Jurkat, Clone E6-1 (cell line): ENCODE data around the gene KAT6B.
"Not testable (repeated sequence)": the region's sequence is repeated elsewhere in the genome, so short reads cannot be mapped to it uniquely, and the experiment has no call there.

Source experiments
- DNase-seq: peaks from one replicate; pipeline ENCODE4 v3.0.0-alpha.2; 2011; ENCODE audit warnings: low read depth, low spot score
- H3K4me3 ChIP-seq: 2 replicates; pipeline ENCODE4 v1.5.1; 2011; ENCODE audit warnings: mild to moderate bottlenecking, low read length, control low read depth, moderate library complexity

KAT6B gene

GRCh38 chr10:74881253-74881884, 55.0 kb downstream of the KAT6B start:
- H3K4me3 ChIP-seq: no peak overlapping the region
- DNase-seq: no peak

GRCh38 chr10:74882427-74882826, 56.0 kb downstream of the KAT6B start:
- H3K4me3 ChIP-seq: no peak overlapping the region
- DNase-seq: no peak

- no peak for DNase-seq
- no peak overlapping the region for H3K4me3 ChIP-seq
Measured at GRCh38 chr10:74882831-74883230, 56.4 kb downstream of the KAT6B start.

DNA sequence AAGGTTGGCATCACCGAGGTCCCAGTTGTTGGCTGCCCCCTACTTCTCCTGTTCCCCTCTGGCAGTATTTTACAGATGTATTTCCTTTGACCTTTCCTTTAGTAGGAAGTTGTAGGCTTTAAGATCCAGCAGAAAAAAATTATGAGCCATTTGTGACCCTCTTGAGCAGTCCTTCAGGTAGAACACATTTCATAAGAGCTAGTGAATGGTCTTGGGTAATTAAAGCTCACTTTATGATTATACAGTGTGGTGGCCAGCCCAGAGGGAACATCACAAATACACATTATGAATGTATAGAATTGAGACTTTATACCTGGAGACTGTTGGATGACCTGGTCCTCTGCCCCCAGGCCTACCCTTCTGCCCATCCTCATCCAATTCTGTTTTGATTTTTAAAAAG, 57.0 kb downstream of the KAT6B start:
- DNase-seq: no peak
- no peak overlapping the region for H3K4me3 ChIP-seq

- DNase-seq: no peak
Measured at GRCh38 chr10:74887614-74888284, 61.3 kb downstream of the KAT6B start.

DNA sequence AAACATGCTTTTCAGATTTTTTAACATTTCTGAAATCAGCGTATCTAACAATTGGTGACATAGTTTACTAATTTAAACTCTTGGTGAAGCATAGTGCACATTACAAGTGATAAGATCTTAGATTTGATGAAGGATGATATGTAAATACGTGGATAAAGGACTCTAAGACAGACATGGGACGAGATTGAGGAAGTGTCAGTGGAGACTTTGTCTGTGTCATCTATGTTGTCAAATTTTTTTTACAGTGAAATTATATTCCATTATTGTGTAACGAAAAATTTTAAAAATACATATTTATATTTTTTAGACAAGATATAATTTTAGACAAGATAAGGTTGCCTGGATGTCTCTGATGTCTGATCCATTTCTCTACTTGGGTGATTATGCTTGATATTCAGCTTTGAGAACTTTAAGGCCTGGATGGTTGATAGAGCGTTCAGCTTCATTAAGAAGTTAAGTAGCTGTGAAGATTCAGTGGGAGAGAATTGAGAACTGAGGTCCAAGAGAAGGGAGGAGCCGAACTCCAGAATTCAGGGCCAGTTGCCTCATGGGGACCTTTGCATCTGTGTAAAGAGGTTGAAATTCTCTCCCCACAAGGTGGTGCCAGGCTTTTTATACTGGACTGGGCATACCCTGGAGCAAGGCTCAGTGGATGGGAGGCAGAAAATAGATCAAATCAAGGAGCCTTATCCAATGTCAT, 62.7 kb downstream of the KAT6B start:
- no peak overlapping the region for H3K4me3 ChIP-seq
- no peak for DNase-seq

More at GRCh38 chr10:74887614-74888284, 61.3 kb downstream of the KAT6B start:
- no peak overlapping the region for H3K4me3 ChIP-seq

GRCh38 chr10:74889662-74889998, 63.2 kb downstream of the KAT6B start:
- no peak overlapping the region for H3K4me3 ChIP-seq
- no peak for DNase-seq

GRCh38 chr10:74890460-74890859, 64.1 kb downstream of the KAT6B start:
- DNase-seq: no peak
- no peak overlapping the region for H3K4me3 ChIP-seq

- no peak overlapping the region for H3K4me3 ChIP-seq
- no peak for DNase-seq
Measured at GRCh38 chr10:74891053-74891452, 64.7 kb downstream of the KAT6B start.

- no peak overlapping the region for H3K4me3 ChIP-seq
- no peak for DNase-seq
Measured at GRCh38 chr10:74892839-74893238, 66.4 kb downstream of the KAT6B start.

DNA sequence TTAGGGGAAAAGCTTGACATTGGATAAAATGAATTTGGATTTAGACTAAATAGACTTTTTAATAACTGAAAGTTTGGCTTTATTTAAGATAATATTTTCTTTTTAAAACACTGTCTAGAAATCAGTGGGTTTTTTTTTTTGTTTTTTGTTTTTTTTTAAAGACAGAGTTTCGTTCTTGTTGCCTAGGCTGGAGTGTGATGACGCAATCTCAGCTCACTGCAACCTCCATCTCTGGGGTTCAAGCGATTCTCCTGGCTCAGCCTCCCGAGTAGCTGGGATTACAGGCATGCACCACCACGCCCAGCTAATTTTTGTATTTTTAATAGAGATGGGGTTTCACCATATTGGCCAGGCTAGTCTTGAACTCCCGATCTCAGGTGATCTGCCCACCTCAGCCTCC, 66.9 kb downstream of the KAT6B start:
- not testable (repeated sequence) for H3K4me3 ChIP-seq, DNase-seq

- no peak overlapping the region for H3K4me3 ChIP-seq
- DNase-seq: no peak
Measured at GRCh38 chr10:74896788-74897527, 70.6 kb downstream of the KAT6B start.

GRCh38 chr10:74898201-74898976, 72.0 kb downstream of the KAT6B start:
- peak; percentile 28 for DNase-seq
- H3K4me3 ChIP-seq: no peak overlapping the region

GRCh38 chr10:74900297-74900696, 73.9 kb downstream of the KAT6B start:
- no peak overlapping the region for H3K4me3 ChIP-seq
- peak; percentile 30 for DNase-seq

DNA sequence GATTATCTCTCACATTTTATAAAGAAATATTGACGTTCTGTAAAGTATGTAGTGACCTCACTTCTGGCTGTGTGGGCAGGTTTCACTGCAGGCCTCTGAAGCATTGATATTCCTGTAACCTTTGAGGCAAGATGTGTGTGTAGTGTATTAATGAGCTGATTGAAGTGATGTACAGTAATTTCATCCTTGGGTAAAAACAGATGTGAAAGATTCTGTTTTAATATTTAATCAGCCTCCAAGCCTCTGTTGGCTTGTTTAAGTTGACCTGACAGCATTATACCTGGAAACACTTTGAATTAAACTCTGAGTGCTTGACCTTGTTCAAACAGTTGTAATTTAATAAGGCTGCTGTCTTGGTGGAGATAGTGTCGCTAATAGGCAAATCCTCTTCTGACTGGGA, 74.9 kb downstream of the KAT6B start:
- no peak overlapping the region for H3K4me3 ChIP-seq
- no peak for DNase-seq

- H3K4me3 ChIP-seq: no peak overlapping the region
Measured at GRCh38 chr10:74901867-74902450, 75.6 kb downstream of the KAT6B start.

GRCh38 chr10:74903491-74903890, 77.1 kb downstream of the KAT6B start:
- no peak for DNase-seq

More at GRCh38 chr10:74901867-74902450, 75.6 kb downstream of the KAT6B start:
- no peak for DNase-seq

DNA sequence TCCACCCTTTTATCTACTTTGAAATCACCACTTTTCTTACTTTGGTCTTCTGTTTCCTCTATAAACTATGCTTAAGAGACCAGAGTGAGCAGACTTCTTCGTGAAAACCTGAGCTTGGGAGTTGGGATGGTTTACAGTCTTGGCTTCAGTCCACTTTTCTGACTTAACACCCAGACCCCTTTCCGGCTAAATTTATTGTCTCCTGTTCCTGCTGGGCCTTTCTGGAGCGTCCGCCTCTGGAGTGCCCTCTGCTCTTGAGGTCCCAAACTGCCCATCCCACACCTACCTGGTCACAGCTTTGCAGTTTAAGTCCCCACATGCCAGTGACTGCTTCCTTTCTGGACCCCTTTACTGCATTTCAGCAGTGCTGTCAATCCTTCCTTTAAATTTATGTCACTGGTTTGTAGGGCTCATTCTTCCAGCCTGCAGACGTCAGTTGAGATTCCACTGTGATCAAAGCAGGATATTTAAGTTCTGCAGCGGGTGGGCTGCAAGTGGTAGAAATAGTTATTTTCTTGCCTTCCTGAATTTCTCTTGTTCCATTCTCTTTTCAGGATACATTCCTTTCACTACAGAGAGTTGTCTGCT, 80.3 kb downstream of the KAT6B start:
- no peak for DNase-seq
- H3K4me3 ChIP-seq: no peak overlapping the region

More at GRCh38 chr10:74903491-74903890, 77.1 kb downstream of the KAT6B start:
- H3K4me3 ChIP-seq: no peak overlapping the region
